ENCODE measurements around the gene CROCC. TPM values are rescaled to one million over a fixed set of nuclear protein-coding genes. Genes with fewer than 3 reads are reported as not detected.
"Not testable (repeated sequence)": the region's sequence is repeated elsewhere in the genome, so short reads cannot be mapped to it uniquely, and the experiment has no call there.

The CROCC gene
- total RNA-seq, 1 experiment from 2014 or later, result 31.3 TPM

DNA sequence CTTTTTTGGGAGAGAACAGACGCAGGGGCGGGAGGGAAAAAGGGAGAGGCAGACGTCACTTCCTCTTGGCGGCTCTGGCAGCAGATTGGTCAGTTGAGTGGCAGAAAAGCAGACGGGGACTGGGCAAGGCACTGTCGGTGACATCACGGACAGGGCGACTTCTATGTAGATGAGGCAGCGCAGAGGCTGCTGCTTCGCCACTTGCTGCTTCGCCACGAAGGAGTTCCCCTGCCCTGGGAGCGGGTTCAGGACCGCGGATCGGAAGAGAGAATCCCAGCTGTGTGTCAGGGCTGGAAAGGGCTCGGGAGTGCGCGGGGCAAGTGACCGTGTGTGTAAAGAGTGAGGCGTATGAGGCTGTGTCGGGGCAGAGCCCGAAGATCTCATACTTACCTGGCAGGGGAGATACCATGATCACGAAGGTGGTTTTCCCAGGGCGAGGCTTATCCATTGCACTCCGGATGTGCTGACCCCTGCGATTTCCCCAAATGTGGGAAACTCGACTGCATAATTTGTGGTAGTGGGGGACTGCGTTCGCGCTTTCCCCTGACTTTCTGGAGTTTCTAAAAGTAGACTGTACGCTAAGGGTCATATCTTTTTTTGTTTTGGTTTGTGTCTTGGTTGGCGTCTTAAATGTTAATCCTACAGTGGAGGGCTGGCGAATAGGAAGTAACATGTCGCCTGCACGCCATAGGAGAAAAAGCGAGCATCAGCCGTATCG lies 26.0 kb upstream of the CROCC start, which contains the start of gene RNU1-2:
Gene RNU1-2, plus strand, starts transcription at position 383 of the 718 bp plus-strand sequence.
- DNase-seq (ENCODE audit: low read depth), result peak; percentile 99

GRCh38 chr1:16896316-16897055 lies 25.2 kb upstream of the CROCC start:
- peak; percentile 99 for DNase-seq (ENCODE audit: low read depth)

DNA sequence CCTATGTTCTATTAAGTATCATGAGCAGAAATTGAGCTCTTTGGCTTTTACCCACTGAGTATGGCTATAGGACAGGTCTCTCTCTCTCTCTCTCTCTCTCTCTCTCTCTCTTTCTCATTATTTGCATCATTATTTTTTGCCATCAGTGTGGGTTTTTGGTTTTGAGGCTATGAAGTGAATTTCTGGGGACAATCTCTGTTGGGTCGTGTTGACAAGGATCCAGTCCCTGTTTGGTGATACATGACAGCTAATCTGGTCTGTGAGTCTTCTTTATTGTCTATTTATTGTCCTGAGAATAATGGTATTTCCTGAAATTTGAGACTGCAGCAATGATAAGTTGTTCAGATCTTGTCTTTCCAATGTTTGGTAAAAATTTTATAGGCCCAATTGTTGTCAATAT lies 24.1 kb upstream of the CROCC start:
- not testable (repeated sequence) for DNase-seq (ENCODE audit: low read depth)

DNA sequence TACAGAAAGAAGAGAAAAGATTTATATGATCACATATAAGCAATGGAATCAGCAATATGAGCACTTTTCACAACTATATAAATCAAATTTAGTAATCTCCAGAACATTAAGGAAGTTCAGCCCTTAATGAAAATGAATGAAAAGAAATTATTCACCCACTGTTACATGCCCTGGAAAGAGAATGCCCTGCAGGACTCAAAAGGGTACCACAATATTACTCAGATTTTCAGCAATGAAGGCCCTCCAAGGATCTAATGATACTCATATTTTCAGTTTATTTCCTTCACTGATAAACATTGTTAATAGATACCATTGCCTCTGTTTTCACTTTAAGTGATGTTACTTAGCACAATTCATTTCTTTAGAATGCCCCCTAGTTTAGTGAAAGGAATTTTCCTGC lies 23.4 kb upstream of the CROCC start:
- not testable (repeated sequence) for DNase-seq (ENCODE audit: low read depth)

DNA sequence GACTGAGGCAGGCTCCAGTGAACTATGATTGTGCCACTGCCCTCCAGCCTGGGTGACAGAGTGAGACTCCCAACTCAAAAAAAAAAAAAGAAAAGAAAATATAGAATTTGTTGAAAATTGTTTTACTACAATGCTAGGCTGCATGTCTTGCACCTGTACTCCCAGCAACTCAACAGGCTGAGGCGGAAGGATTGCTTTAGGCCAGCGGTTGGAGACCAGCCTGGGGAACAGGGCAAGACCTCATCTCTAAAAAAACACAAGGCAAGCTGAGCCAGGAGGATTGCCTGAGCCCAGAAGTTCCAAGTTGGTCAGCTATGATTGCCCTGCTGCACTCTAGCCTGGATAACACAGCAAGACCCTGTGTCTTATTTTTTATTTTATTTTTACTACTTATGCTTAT lies 22.7 kb upstream of the CROCC start:
- not testable (repeated sequence) for DNase-seq (ENCODE audit: low read depth)

DNA sequence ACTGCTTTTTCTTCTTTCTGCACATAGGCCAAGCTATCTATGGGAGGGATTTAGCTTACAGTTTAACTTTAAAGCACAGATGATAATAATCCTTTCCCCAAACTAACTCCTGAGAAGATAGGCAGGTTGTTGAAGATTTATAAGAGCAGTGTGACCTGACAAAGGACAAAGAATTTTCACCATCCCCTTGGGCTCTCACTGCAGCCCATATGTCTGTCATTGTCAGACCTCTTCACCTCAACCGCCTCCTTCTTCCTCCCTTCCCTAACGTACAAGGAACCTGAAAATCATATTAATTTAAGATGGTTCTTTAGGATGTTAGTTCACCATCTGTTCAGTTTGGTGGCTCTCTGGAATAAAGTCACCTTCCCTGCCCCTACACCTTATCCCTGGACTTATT lies 21.0 kb upstream of the CROCC start:
- no peak for DNase-seq (ENCODE audit: low read depth)

- DNase-seq (ENCODE audit: low read depth), result not testable (repeated sequence)
Observed at GRCh38 chr1:16901371-16901770, 20.4 kb upstream of the CROCC start.

GRCh38 chr1:16903054-16903453 lies 18.7 kb upstream of the CROCC start:
- peak; percentile 70 for DNase-seq (ENCODE audit: low read depth)

DNA sequence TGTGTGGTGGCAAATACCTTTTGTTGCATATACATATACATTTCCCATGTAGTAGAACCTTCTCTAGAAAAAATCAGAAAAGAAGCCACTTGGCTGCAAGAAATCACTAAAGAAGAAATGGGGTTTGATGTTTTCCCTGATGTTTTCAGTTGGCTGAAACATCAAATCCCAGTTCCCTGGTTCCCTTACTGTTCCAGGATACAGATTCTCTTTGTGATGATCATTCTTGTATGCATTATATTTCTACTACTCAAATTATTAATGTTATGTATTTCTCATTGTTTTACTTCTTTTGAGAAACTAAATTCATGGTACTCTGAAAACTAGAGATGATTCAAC lies 18.3 kb upstream of the CROCC start:
- DNase-seq (ENCODE audit: low read depth), result no peak

- peak; percentile 100 for DNase-seq (ENCODE audit: low read depth)
Observed at GRCh38 chr1:16904560-16905109, 17.1 kb upstream of the CROCC start.

- DNase-seq (ENCODE audit: low read depth), result peak; percentile 94
Observed at GRCh38 chr1:16905110-16905867, 16.4 kb upstream of the CROCC start.

DNA sequence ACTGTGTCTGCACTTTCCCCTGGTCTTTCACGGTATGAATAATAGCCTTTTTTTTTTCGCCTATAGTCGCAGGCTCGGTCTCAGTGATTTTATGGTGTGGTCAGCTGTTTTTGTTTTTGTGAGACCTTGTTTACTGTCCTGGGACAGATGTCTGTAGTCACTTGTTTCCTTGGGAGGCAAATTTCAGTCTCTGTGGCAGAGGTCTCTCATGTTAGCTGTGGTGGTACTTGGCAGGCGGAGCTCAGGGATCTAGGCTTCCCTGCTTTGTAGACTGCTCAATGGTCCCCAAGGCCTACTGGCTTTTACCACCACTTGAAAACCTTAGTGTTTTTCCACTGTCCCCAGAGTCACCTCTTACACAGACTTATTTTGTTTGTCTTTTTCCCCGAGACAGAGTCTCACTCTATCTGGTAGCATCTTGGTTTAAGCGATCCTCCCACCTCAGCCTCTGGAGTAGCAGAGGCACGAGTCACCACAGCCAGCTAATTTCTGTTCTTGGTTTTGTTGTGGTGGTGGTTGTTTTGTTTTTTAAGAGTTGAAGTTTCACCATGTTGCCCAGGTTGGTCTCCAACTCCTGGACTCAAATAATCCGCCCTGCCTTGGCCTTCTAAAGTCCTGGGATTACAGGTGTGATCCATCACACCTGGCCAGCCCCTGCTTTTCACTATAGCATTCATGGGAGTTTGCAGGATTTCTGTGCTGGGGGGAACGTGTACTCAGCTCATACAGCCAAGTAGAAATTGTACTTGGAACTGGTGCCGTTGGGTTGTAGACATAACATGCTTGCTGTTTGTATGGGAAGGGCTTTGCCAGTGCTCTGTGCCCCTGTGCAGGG lies 15.6 kb upstream of the CROCC start:
- DNase-seq (ENCODE audit: low read depth), result no peak

GRCh38 chr1:16906873-16907272 lies 14.9 kb upstream of the CROCC start:
- DNase-seq (ENCODE audit: low read depth), result no peak

- no peak for DNase-seq (ENCODE audit: low read depth)
Observed at GRCh38 chr1:16907870-16908758, 13.6 kb upstream of the CROCC start.

- DNase-seq (ENCODE audit: low read depth), result not testable (repeated sequence)
Observed at GRCh38 chr1:16911851-16912721, 9.6 kb upstream of the CROCC start.

- not testable (repeated sequence) for DNase-seq (ENCODE audit: low read depth)
Observed at GRCh38 chr1:16912742-16913141, 9.0 kb upstream of the CROCC start.

DNA sequence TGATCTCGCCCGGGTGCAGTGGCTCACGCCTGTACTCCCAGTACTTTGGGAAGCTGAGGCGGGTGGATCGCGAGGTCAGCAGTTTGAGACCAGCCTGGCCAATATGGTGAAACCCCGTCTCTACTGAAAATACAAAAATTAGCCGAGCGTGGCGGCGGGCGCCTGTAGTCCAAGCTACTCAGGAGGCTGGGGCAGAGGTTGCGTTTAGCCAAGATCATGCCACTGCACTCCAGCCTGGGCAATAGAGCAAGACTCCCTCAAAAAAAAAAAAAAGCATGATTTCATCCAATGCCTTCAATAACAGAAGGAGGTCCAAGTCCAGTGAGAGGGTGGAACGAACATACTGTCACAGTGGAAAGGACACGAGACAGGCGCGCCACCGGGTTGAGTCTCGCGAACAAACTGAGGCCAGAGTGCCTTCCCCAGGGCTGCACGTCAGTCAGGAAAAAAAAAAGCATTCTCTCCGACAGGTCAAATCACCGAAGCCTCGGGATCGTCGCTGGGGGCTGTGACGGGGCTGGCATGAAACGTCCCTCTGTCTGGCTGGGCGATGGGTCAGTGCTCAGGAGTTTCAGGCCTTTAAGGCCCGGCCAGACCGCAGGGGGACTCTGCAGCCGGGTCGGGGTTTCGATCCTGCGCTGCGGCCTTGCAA lies 8.4 kb upstream of the CROCC start:
- DNase-seq (ENCODE audit: low read depth), result no peak

DNA sequence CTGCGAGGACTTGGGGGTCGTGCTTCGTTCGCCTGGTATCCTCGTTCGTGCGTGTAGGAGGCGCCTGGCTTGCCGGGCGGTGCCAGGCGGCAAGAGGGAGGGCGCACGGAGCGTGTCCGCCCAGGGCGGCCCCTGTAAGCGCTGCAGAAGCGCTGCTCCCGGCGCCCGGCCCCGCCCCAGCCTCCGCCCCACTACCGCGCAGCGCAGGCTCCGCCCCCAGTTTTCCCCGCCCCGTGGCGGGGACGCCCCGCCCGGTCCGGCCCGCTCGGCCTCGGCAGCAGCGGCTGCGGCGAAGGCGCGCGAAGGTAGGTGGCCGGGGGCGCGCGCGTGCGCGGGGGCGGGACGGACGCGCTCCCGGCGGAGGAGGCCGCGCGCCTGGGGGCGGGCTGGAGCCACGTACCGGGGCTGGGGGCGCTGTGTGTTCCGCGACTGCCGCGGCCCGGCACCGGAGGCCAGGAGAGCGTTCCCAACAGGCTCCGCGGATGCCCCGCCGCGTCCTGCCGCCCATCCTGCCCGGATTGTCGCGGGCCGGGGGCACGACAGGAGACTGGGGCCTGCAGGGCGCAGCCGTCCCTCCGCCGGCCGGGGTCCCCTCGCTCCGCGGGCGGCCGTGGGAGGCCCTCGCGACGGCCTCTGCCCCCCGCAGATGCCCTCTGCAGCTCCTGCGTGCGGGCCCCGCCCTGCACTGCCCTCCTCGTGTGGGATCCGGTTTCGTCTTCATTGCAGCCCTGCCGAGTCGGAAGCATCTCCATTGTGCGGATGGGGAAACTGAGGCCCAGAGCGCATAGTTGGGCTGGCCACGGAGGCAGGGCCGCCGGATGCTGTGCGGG lies 7.7 kb upstream of the CROCC start:
- DNase-seq (ENCODE audit: low read depth), result peak; percentile 98
